Germinal center (tissue), 1 donor: ENCODE data around the gene IMP4.
"Not testable (repeated sequence)": the region's sequence is repeated elsewhere in the genome, so short reads cannot be mapped to it uniquely, and the experiment has no call there.

Experiments
- DNase-seq: peaks from one replicate; pipeline ENCODE4 v3.0.0; 2012; ENCODE audit warnings: mixed read lengths, low spot score

Gene IMP4, protein sequence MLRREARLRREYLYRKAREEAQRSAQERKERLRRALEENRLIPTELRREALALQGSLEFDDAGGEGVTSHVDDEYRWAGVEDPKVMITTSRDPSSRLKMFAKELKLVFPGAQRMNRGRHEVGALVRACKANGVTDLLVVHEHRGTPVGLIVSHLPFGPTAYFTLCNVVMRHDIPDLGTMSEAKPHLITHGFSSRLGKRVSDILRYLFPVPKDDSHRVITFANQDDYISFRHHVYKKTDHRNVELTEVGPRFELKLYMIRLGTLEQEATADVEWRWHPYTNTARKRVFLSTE

DNA sequence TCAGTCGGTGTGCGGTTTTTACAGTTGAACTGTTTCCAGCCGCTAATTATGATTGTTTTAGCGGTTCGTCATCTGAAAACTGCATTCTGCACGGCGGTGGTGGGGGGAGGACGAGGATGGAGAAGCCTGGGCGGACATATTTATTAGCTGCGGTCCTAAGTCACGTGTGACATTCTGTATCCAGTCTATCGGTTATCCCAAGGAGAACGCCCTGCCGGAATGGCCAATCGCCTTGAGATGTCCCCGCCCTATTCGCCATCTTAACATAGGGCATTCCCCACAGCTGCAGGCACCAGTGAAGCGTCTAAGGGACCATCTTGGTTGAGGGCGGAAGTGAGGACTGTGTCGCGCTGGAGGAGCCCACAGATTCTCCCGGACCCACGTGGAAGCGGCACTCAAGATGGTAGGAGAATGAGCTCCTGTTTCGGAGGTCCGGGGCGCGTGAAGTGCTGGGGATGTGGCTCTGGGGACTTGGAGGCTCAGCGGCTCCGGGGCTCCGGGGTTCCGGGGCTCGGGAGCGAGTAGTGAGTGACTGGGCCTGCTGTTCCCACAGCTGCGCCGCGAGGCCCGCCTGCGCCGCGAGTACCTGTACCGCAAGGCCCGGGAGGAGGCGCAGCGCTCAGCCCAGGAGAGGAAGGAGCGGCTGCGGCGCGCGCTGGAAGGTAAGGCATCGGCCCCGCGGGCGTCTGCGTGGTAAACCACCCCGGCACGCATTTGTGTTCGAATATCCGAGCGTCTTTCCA is at the start of gene IMP4:
IMP4 (plus strand) TSS at position 365 of the 743 bp plus-strand sequence; CDS start at position 401, 36 bp downstream.
- DNase-seq = peak; percentile 90

DNA sequence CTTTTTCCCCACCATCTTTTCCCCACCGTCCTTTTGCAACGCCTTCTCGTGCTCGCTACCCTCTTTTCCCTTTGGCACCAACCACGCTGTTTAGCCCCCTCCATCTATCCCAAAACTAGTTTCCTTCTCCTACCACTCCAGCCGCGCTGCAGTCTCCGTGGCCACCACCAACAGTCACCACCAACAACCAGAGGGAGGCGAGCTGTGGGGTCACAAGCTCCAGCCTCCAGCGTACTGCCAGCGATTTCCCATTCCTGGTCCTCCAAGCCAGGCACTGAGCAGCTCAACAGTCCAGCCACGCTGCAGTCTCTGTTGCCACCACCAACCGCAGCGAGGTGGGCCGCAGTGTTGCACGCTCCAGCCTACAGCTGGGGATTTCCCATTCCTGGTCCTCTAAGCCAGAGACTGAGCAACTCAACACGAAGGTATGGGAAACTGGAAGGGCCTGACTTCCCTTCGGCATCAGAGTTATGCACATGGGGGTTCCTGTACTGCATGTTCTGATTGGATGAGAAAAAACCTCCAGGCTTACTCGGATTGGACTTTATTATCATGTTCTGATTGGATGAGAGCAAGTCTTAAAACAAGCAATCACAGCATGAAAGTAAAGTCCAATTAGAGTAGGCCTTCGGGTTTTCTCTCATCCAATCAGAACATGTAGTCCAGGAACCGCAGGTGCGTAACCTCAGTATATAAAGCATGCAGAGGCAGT is 42.3 kb upstream of the IMP4 start:
- no peak for DNase-seq

DNA sequence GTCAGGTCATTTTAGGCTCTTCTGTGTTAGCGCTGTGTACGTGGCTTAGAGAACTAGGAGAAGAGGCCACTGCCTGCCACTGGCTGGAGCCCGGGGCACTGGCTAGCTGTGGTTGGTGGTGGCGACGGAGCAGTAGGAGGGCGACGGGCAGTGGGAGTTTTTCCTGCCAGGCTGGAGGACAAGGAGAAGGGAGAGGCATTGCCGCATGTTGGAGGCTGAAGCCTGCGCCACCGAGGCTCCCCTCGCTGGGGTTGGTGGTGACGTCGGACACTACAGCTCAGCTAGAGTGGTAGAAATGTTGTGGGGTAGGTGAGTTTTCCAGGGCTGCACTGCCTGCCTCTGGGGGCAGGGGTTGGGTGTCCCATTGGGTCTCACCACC is 41.7 kb upstream of the IMP4 start:
- DNase-seq = no peak

DNA sequence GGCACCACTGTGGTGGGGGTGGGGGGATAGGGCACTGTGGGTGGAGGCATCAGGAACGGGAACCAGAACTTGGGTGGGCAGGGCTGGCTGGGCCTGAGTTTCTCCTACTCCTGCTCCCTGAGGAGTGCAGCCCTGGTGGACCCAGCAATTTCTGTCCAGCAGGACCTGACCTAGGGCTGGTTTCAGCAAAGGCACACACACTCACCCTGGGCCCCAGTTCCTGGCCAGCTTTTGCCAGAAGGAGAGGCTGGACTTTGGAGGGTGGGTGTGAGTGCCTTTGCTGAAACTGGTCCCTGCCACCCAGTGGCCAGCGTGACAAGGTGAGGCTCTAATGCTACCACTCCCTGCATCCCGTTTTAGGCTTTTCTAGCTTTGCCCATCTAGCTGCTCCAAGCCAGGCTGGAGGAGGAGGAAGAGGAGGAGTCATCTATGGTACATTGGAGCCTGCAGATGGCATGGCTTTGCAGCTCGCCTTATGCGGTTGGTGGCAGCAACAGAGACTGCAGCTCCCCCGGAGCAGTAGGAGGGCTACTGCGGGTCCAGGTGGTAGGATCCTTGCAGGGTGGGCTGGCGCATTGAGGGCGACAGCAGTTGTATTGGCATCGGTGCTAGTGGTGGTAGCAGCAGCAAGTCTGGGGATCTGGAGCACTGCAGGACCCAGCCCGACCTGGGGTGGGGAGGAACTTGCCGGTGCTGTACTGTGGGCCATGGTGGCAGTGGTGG is 40.4 kb upstream of the IMP4 start:
- no peak for DNase-seq

- no peak for DNase-seq
These were observed 39.5 kb upstream of the IMP4 start for GRCh38 chr2:130303169-130303568.

DNA sequence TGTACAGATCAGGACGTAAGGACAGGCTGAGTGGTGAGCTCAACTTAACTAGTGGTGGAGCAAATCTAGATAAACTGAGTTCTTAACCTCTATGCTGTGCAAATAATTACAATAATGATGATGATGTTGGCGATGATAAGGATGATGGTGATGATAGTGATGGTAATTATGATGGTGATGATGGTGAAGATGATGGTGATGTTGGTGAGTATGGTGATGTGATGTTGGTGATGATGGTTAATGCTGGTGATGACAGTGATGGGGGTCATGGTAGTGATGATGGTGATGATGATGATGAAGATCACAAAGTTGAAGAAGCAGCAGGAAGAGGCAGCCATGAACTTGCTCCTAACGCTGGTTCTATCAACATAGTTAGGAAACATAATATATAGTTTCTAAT is 38.0 kb upstream of the IMP4 start:
- DNase-seq = no peak

GRCh38 chr2:130307850-130308249 is 34.8 kb upstream of the IMP4 start:
- no peak for DNase-seq

DNA sequence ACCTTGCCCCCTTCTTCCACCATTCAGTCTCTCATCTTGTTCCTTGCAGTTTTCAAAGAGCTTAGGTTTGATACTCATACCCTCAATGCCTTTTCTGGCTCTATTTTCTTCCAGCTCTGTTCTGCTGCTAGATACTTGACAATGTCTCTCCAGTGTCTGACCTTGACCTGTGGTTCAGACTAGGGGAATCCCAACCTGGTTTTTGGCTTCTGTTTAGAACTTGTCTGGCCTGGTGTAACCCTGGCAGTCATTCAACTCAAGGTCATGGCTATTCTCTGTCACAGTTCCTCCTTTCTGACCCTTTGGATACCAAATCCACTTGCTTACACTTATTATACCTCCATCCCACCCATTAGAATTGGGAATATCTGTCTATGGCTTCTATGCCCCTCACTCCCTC is 31.8 kb upstream of the IMP4 start:
- no peak for DNase-seq

DNA sequence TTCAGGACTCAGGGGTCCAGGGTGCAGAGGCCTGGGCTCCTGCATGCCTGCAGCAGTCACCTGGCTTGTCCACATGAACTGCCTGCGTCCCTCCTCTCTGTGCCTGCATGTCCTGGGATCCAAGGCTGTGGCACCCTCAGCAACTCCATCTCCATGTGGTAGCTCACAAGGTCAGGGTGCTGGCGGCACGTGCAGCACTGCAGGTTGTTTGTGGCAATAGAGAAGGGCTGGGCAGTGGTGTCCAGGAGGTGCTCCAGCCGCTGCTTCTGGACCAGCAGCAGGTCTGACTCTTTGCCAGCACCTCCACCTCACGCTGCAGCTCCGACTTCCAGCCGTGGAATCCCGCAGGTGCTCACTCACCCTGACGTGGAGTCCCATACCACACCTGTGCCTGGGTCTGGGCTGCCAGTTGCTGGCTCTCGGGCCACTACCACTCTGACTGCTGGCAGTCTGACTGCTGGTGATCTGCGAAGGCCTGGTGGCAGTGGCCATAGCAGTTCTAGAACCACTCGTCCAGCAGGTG is 28.8 kb upstream of the IMP4 start:
- DNase-seq = no peak

DNA sequence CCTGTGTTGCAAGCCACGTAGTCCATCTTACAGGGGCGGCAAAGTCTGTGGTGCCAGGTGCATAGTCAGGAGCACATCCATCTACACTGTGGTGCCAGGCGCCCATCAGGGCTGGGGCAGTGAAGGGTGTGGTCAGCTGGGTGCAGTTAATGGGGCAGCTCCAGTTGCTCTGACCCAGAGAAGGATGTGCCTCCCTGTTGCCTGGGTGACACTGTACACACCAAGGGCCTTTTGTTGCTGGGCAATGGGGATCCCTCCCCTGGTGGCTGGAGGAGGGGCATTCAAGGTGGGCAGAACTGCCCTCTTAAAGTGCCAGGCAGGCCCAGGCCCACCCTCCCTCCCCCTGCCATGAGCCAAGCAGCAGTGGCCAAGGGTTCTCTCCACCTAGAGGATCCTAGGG is 28.3 kb upstream of the IMP4 start:
- DNase-seq = no peak

DNA sequence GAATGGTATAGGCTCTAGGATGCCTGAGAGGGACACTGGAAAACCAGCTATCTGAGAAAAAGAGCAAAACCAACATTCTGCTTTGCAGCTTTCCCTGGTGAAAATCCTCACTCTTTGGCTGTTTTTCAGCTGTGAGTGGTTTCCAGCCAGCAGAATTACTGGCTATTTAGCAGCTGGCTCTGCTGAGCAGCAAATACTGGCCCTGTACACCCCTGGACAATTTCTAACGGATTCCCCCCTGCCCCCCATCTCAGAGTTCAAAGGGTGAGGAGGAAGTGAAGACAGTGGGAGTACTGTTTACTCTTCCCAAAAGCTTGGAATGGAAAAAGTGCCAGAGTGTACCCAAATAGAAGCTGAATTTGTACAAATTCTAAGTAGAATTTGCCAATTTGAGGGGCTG is 26.1 kb upstream of the IMP4 start:
- no peak for DNase-seq

DNA sequence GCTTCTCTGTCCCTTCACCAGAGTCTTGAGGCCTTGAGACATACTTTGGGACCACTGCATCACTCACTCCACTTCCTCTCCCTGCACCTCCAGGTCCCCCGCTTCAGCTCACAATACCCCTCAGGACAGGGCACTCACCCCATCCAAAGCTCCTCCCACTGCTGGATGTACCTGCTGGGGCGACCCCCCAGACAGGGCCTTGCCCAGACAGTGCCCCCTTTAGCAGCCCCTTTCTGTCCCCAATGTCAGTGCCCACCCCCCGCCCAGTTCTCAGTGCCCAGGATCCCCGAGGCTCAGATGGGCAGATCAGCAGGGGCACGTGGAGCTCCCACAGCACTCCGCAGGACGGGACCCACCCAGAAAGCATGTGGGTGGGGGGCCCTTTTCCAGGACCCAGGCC is 23.8 kb upstream of the IMP4 start:
- DNase-seq = no peak

DNA sequence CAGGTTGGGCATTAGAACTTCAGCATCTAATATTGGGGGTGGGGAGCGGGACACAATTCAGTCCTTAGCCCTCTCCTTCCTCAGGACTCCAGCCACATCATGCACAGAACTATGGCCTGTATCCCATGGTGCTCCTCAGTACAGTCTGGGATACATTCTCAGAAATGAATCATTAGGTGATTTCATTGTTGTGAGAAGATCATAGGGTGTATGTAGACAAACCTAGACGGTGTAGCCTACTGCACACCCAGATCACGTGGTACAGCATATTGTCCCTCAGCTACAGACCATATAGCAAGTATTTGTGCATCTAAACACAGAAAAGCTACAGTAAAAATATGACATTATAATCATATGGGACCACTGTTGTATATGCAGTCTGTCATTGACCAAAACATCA is 23.2 kb upstream of the IMP4 start:
- DNase-seq = no peak

GRCh38 chr2:130327703-130328527 is 14.8 kb upstream of the IMP4 start:
- no peak for DNase-seq

DNA sequence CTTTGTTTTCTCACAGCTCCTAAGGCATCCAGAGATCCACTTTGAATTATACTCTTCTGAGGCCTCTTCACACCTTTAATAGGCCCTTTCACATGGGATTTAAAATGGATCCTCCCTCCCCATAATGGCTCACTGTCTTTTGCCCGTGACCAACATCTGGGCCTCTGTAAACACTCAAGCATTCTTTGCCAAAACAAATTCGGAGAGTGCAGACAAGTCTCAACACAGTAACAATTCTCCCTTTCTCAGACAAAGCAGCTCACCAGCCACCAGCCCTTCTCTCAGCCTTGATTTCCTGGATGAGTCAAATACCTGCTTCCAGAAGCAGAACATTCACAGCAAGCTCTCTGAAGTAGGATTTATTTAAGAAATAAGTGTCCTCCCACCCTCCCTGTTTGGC is 14.0 kb upstream of the IMP4 start:
- DNase-seq = no peak

DNA sequence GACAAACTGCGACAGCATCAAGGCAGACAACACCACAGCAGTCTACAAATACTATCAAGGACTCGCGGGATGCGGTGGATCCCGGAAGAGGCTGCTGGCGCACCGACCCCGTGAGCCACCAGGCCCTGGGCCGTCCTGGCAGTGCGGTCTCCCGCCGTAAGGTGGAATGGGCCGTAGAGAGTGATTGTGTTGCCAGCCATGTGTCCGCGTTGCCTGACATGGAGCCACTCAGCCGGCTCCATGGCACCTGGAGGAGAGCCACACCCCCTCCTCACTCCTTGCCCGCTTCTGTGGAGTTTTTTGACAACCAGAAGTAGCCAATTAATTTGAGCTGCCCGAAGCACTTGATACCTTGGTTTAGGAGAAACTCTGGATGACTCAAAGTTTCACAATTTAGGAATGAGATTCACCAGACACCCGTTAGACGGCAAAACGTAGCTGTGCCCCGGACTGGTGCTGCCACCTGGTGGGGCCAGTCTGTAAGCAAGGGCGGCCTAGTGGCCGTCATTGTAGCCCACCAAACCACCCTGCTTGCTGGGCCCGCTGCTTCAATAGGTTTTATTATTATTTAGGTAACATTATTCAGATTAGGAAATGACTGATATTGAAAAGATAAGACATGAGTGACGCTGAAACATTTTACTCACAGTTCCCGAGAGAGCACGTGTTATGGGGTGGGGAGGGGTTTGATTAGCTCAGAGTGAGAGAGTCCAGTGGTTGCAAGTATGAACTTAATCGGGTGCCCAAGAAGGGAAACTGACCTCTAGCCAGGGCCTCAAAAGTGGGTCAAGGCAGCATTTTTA is 10.2 kb upstream of the IMP4 start:
- DNase-seq = peak; percentile 82

GRCh38 chr2:130333253-130333652 is 9.4 kb upstream of the IMP4 start:
- DNase-seq = not testable (repeated sequence)

GRCh38 chr2:130334026-130334425 is 8.7 kb upstream of the IMP4 start:
- DNase-seq = no peak

DNA sequence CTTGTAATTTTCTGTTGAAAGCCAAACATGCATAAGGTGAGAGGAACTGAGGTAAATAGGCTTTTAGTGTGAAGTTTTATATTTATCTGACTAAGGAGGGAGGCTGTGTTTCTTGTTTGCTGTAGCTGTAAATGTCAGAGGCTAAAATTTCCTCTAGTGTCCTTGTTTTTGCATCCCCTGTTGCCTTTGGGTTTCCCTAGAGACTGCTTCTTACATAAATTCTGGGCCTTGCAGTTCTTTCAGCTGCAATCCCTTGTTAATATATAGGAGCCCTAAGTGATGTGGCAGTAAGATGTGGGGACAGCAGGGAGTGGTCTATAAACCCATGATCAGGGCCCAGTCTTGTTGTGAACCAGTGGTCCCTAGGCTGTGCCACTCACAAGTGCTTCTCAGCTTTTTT is 7.5 kb upstream of the IMP4 start:
- no peak for DNase-seq

- no peak for DNase-seq
These were observed 6.4 kb upstream of the IMP4 start for GRCh38 chr2:130336150-130336876.
